ENCODE data around the gene DUOXA1. TPM values are rescaled to one million over a fixed set of nuclear protein-coding genes. Genes with fewer than 3 reads are reported as not detected.

The DUOXA1 gene
- total and polyA plus RNA-seq, 2 donors (not counting 1 experiment from before 2014, with no cell fraction given) = not detected

GRCh38 chr15:45118996-45119395 lies 10.7 kb downstream of the DUOXA1 start:
- Histone ChIP-seq H3K4me3 (replicated peaks in 1 of 4; ENCODE audit: control extremely low read depth in 1 of 4, insufficient read depth in 1 of 4, low read depth in 3 of 4, low read length in 4 of 4) (no peak overlapping the region), H4K20me1 (ENCODE audit: control insufficient read depth, extremely low read depth, insufficient read depth, low read length) (no peaks in the 10 kb centered on the region), H3K9ac (ENCODE audit: insufficient read depth, low read length) (no peak overlapping the region)

GRCh38 chr15:45118131-45118588 lies 11.5 kb downstream of the DUOXA1 start:
- Histone ChIP-seq H4K20me1 (ENCODE audit: control insufficient read depth, extremely low read depth, insufficient read depth, low read length) (no peaks in the 10 kb centered on the region), H3K36me3 (ENCODE audit: control insufficient read depth, insufficient read depth, low read length) (no peaks in the 10 kb centered on the region), H3K4me3 (replicated peaks in 1 of 4; ENCODE audit: control extremely low read depth in 1 of 4, insufficient read depth in 1 of 4, low read depth in 3 of 4, low read length in 4 of 4) (no peak overlapping the region), H3K4me1 (ENCODE audit: control insufficient read depth, extremely low read depth, insufficient read depth, low read length) (peaks cover 2% of the 10 kb centered on the region), H3K27ac (ENCODE audit: insufficient read depth, low read length) (no peak overlapping the region), H2AFZ (ENCODE audit: low read length) (no peak overlapping the region), H3K79me2 (ENCODE audit: control insufficient read depth, insufficient read depth, low read length) (no peaks in the 10 kb centered on the region), H3K9me3 (ENCODE audit: control insufficient read depth, insufficient read depth, low read depth, low read length) (no peaks in the 10 kb centered on the region), H3K27me3 (ENCODE audit: control insufficient read depth, insufficient read depth, low read length) (peaks cover 46% of the 10 kb centered on the region), H3K4me2 (ENCODE audit: extremely low read depth, insufficient read depth, low read length) (no peak overlapping the region), H3K9ac (ENCODE audit: insufficient read depth, low read length) (no peak overlapping the region)
- TF ChIP-seq EZH2 (IDR thresholded peaks at IDR 0.05; ENCODE audit: low read length, missing control alignments) (no peak), CTCF (conservative IDR thresholded peaks at IDR 0.05 in 1 of 2, IDR thresholded peaks at IDR 0.05 in 1 of 2; ENCODE audit: low read depth in 1 of 2, low read length in 2 of 2) (peak; percentile 99 to 100)
- DNase-seq (ENCODE audit: low read depth in 2 of 2) = peak; percentile 82 to 89

More at GRCh38 chr15:45118996-45119395, 10.7 kb downstream of the DUOXA1 start:
- H3K36me3 ChIP-seq (ENCODE audit: control insufficient read depth, insufficient read depth, low read length) = no peaks in the 10 kb centered on the region
- H3K9me3 ChIP-seq (ENCODE audit: control insufficient read depth, insufficient read depth, low read depth, low read length) = no peaks in the 10 kb centered on the region
- no peak overlapping the region for H3K4me2 ChIP-seq (ENCODE audit: extremely low read depth, insufficient read depth, low read length)
- H3K79me2 ChIP-seq (ENCODE audit: control insufficient read depth, insufficient read depth, low read length) = no peaks in the 10 kb centered on the region
- DNase-seq (ENCODE audit: low read depth in 2 of 2) = no peak
- TF ChIP-seq EZH2 (IDR thresholded peaks at IDR 0.05; ENCODE audit: low read length, missing control alignments) (no peak), CTCF (conservative IDR thresholded peaks at IDR 0.05 in 1 of 2, IDR thresholded peaks at IDR 0.05 in 1 of 2; ENCODE audit: low read depth in 1 of 2, low read length in 2 of 2) (no peak)
- H3K27me3 ChIP-seq (ENCODE audit: control insufficient read depth, insufficient read depth, low read length) = peaks cover 42% of the 10 kb centered on the region
- no peak overlapping the region for H3K27ac ChIP-seq (ENCODE audit: insufficient read depth, low read length)
- H2AFZ ChIP-seq (ENCODE audit: low read length) = no peak overlapping the region
- peaks cover 2% of the 10 kb centered on the region for H3K4me1 ChIP-seq (ENCODE audit: control insufficient read depth, extremely low read depth, insufficient read depth, low read length)

GRCh38 chr15:45117308-45118130 lies 12.2 kb downstream of the DUOXA1 start:
- Histone ChIP-seq H3K27me3 (ENCODE audit: control insufficient read depth, insufficient read depth, low read length) (peaks cover 53% of the 10 kb centered on the region), H3K4me3 (replicated peaks in 1 of 4; ENCODE audit: control extremely low read depth in 1 of 4, insufficient read depth in 1 of 4, low read depth in 3 of 4, low read length in 4 of 4) (peak overlapping the region in 1 of 4 experiments; percentile 8), H3K4me1 (ENCODE audit: control insufficient read depth, extremely low read depth, insufficient read depth, low read length) (peaks cover 2% of the 10 kb centered on the region), H2AFZ (ENCODE audit: low read length) (no peak overlapping the region), H4K20me1 (ENCODE audit: control insufficient read depth, extremely low read depth, insufficient read depth, low read length) (no peaks in the 10 kb centered on the region), H3K79me2 (ENCODE audit: control insufficient read depth, insufficient read depth, low read length) (no peaks in the 10 kb centered on the region), H3K9me3 (ENCODE audit: control insufficient read depth, insufficient read depth, low read depth, low read length) (no peaks in the 10 kb centered on the region), H3K9ac (ENCODE audit: insufficient read depth, low read length) (no peak overlapping the region), H3K36me3 (ENCODE audit: control insufficient read depth, insufficient read depth, low read length) (no peaks in the 10 kb centered on the region), H3K4me2 (ENCODE audit: extremely low read depth, insufficient read depth, low read length) (no peak overlapping the region), H3K27ac (ENCODE audit: insufficient read depth, low read length) (no peak overlapping the region)
- no peak for DNase-seq (ENCODE audit: low read depth in 2 of 2)
- peak; percentile 20 for TF ChIP-seq EZH2 (IDR thresholded peaks at IDR 0.05; ENCODE audit: low read length, missing control alignments)
- TF ChIP-seq CTCF (conservative IDR thresholded peaks at IDR 0.05 in 1 of 2, IDR thresholded peaks at IDR 0.05 in 1 of 2; ENCODE audit: low read depth in 1 of 2, low read length in 2 of 2) = no peak
